ENCODE measurements around the gene XPNPEP1. TPM values are rescaled to one million over a fixed set of nuclear protein-coding genes. Genes with fewer than 3 reads are reported as not detected.
"Not testable (repeated sequence)": the region's sequence is repeated elsewhere in the genome, so short reads cannot be mapped to it uniquely, and the experiment has no call there.

Gene XPNPEP1
- total RNA-seq, 2 experiments from 2014 or later: 92.9 to 99.4 TPM

- Mint-ChIP-seq H3K4me1 (peaks cover 31% of the 10 kb centered on the region), H3K9me3 (no peaks in the 10 kb centered on the region), H3K36me3 (peaks cover 14% of the 10 kb centered on the region), H3K27me3 (peaks cover 10% of the 10 kb centered on the region), H3K27ac (no peak overlapping the region), H3K4me3 (no peak overlapping the region)
- no peak for ATAC-seq (ENCODE audit: low read depth)
- no peak for DNase-seq
- POLR2A ChIA-PET: no interaction called here
These were observed 1.8 kb upstream of the XPNPEP1 start for GRCh38 chr10:109924967-109925620.

GRCh38 chr10:109924087-109924486 is 776 bp upstream of the XPNPEP1 start:
- DNase-seq (no peak), ATAC-seq (ENCODE audit: low read depth) (no peak)
- Mint-ChIP-seq H3K27me3 (peaks cover 3% of the 10 kb centered on the region), H3K4me1 (peaks cover 39% of the 10 kb centered on the region), H3K27ac (peak overlapping the region; percentile 51), H3K36me3 (peaks cover 18% of the 10 kb centered on the region), H3K4me3 (peak overlapping the region; percentile 73), H3K9me3 (no peaks in the 10 kb centered on the region)
- POLR2A ChIA-PET: interaction anchor here (1.1 to 2.8 kb wide), 4 partner anchors 11 to 84 kb away, joined by 4 to 23 read pairs (median 10); partner anchors contain the start of gene ADD3

- peaks cover 2% of the 10 kb centered on the region for H3K27me3 Mint-ChIP-seq
- no peaks in the 10 kb centered on the region for H3K9me3 Mint-ChIP-seq
- no peak for DNase-seq
- peaks cover 45% of the 10 kb centered on the region for H3K4me1 Mint-ChIP-seq
- peak overlapping the region; percentile 87 for H3K27ac Mint-ChIP-seq
- POLR2A ChIA-PET: interaction anchor here (0.7 to 2.8 kb wide), 3 partner anchors 9 to 85 kb away, joined by 3 to 23 read pairs (median 5); partner anchors contain the start of gene ADD3
- no peak for ATAC-seq (ENCODE audit: low read depth)
- H3K36me3 Mint-ChIP-seq: peaks cover 34% of the 10 kb centered on the region
- H3K4me3 Mint-ChIP-seq: peak overlapping the region; percentile 93
These were observed 844 bp downstream of the XPNPEP1 start for GRCh38 chr10:109922358-109922975.

DNA sequence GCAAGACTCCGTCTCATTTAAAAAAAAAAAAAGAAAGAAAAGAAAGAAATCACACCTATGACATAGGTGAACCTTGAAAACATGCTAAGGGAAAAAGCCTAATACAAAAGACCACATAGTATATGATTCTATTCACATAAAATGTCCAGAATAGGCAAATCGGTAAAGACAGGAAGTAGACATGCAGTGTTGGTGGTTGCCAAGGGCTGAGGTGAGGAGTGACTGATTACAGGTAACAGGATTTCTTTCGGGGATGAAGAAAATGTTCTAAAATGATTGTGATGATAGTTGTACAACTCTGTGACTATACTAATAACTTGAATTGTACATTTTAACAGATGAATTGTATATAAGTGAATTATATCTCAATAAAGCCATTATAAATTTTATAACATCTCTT is 3.3 kb downstream of the XPNPEP1 start:
- peak overlapping the region; percentile 47 for H3K4me3 Mint-ChIP-seq
- ATAC-seq (ENCODE audit: low read depth) (no peak), DNase-seq (no peak)
- H3K4me1 Mint-ChIP-seq: peaks cover 61% of the 10 kb centered on the region
- peaks cover 45% of the 10 kb centered on the region for H3K36me3 Mint-ChIP-seq
- H3K27me3 Mint-ChIP-seq: no peaks in the 10 kb centered on the region
- POLR2A ChIA-PET: interaction anchor here (0.7 kb wide), 2 partner anchors 9 to 88 kb away, joined by 3 read pairs; partner anchors contain the start of gene ADD3
- H3K27ac Mint-ChIP-seq: peak overlapping the region; percentile 11
- H3K9me3 Mint-ChIP-seq: peaks cover 2% of the 10 kb centered on the region

- peaks cover 49% of the 10 kb centered on the region for H3K36me3 Mint-ChIP-seq
- H3K9me3 Mint-ChIP-seq: peaks cover 2% of the 10 kb centered on the region
- H3K4me1 Mint-ChIP-seq: peaks cover 62% of the 10 kb centered on the region
- POLR2A ChIA-PET: interaction anchor here (0.7 kb wide), 1 partner anchor 10 kb away, joined by 3 read pairs; no protein-coding TSS in a partner anchor
- H3K27ac Mint-ChIP-seq: no peak overlapping the region
- no peak for ATAC-seq (ENCODE audit: low read depth)
- no peak overlapping the region for H3K4me3 Mint-ChIP-seq
- no peaks in the 10 kb centered on the region for H3K27me3 Mint-ChIP-seq
- no peak for DNase-seq
These were observed 4.1 kb downstream of the XPNPEP1 start for GRCh38 chr10:109919220-109919619.

DNA sequence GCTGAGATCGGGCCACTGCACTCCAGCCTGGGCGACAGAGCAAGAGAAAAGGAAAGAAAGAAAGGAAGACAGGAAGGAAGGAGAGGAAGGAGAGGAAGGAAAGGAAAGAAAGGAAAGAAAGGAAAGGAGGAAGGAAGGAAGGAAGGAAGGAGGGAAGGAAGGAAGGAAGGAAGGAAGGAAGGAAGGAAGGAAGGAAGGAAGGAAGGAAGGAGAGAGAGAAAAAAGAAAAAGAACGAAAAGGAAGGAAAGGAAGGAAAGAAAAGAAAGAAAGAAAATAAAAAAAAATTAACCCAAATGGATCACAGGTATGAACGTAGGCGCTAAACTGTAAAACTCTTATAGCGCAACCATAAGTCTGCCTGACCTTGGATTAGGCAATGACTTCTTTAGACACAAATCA is 4.6 kb downstream of the XPNPEP1 start:
- POLR2A ChIA-PET; ATAC-seq (ENCODE audit: low read depth); H3K27me3 Mint-ChIP-seq; DNase-seq; H3K27ac Mint-ChIP-seq; H3K9me3 Mint-ChIP-seq; H3K4me3 Mint-ChIP-seq: not testable (repeated sequence)
- Mint-ChIP-seq H3K36me3 (peaks cover 54% of the 10 kb centered on the region), H3K4me1 (peaks cover 60% of the 10 kb centered on the region)

DNA sequence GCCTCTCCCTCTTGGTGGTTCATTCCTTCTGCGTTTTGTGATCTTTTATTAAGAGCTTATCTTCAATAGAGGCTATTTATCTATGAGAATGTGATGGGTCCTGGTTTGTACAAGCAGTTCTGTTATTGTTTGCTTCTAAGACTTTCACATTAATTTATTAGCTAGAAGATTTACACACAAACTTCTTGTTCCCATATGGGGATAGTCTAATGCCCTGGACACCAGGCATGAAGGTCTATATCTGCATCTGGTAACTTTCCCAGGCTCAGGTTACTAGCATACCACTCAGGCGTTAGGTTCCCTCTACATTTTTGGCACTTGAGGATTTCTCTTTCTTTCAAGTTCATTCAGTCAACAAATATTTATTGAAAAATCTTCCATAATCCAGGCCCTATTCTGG is 7.7 kb downstream of the XPNPEP1 start:
- H3K9me3 Mint-ChIP-seq: peaks cover 5% of the 10 kb centered on the region
- DNase-seq (no peak), ATAC-seq (ENCODE audit: low read depth) (no peak)
- H3K36me3 Mint-ChIP-seq: peaks cover 69% of the 10 kb centered on the region
- H3K27me3 Mint-ChIP-seq: no peaks in the 10 kb centered on the region
- H3K4me3 Mint-ChIP-seq: peak overlapping the region; percentile 77
- H3K4me1 Mint-ChIP-seq: peaks cover 70% of the 10 kb centered on the region
- POLR2A ChIA-PET: no interaction called here
- H3K27ac Mint-ChIP-seq: peak overlapping the region; percentile 73

DNA sequence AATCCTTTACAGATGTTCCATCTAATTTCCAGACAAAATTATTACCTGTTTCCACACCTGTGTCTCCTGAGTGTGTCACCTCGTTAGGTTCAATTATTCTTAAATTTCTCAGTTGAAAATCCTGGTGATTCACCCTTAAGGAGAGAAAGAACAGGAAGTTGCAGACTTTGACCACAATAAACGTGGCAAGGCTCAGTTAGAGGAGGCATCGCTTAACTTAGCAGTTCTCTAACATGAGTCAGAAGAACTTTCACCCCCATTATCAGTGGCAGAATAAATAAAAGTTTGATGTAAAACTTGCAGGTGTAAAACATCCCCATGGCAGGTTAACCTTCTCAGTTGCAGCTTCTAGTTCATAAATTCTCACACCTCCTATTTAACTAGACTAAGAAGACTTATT is 8.3 kb downstream of the XPNPEP1 start:
- DNase-seq: no peak
- POLR2A ChIA-PET: no interaction called here
- peak overlapping the region; percentile 77 for H3K4me3 Mint-ChIP-seq

DNA sequence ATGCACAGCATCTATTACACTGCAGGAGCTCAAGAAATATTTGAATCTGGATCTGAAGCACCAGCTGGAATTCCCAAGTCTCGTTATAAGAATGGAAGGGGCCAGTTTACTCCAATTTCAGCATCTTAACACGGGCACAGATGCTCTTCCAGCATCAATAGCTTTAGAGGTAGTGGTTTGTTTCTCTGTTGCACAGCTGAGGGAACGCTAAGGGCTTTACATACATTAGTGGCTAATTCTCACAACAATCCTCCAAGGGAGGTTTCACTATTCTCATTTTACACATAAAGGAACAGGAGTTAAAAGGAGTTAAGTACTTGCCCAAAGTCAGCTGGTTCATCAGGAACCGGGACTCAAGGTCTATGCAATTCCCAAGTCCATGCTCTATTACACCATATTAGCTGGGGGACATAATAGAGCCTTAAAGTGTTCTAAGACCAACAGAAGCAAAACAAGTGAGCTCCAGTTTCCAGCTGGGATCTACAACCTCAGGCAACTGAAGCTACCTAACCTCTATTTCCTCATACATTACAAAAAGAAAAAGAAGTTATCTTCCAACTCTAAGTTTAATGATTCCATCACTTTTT is 9.9 kb downstream of the XPNPEP1 start:
- Mint-ChIP-seq H3K27me3 (no peaks in the 10 kb centered on the region), H3K4me3 (no peak overlapping the region), H3K36me3 (peaks cover 65% of the 10 kb centered on the region), H3K9me3 (peaks cover 5% of the 10 kb centered on the region), H3K27ac (no peak overlapping the region), H3K4me1 (peaks cover 62% of the 10 kb centered on the region)
- ATAC-seq (ENCODE audit: low read depth) (no peak), DNase-seq (no peak)
- POLR2A ChIA-PET: interaction anchor here (1.0 kb wide), 3 partner anchors 9 to 95 kb away, joined by 3 to 5 read pairs (median 3); no protein-coding TSS in a partner anchor

More for the DNA sequence above, 8.3 kb downstream of the XPNPEP1 start:
- peak; percentile 87 for ATAC-seq (ENCODE audit: low read depth)
- Mint-ChIP-seq H3K9me3 (peaks cover 5% of the 10 kb centered on the region), H3K27ac (peak overlapping the region; percentile 73), H3K36me3 (peaks cover 69% of the 10 kb centered on the region), H3K4me1 (peaks cover 69% of the 10 kb centered on the region), H3K27me3 (no peaks in the 10 kb centered on the region)

GRCh38 chr10:109912335-109913281 is 10.7 kb downstream of the XPNPEP1 start:
- H3K4me1 Mint-ChIP-seq: peaks cover 65% of the 10 kb centered on the region
- peak overlapping the region; percentile 49 for H3K4me3 Mint-ChIP-seq
- POLR2A ChIA-PET: interaction anchor here (1.0 to 1.1 kb wide), 4 partner anchors 10 to 96 kb away, joined by 3 to 5 read pairs (median 4); partner anchors contain the start of gene XPNPEP1

DNA sequence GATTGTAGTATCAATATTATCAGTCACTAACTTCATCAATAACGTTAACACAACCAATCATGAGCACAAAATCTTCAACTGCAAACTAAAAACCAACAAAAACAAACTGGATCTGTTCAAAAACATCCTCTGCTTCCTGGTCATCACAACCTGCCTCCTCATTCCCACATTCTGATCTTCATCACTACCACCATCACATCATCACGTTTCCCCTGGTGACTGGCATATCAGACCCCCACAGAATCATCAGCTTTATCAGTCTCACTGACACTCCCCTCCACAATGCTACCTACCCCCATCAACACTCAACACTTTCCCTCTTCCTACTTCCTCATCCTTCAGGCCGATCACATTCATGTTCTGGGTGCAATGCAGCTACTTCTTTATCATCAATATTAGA is 11.4 kb downstream of the XPNPEP1 start:
- Mint-ChIP-seq H3K27me3 (no peaks in the 10 kb centered on the region), H3K4me3 (peak overlapping the region; percentile 49), H3K27ac (peak overlapping the region; percentile 89), H3K36me3 (peaks cover 63% of the 10 kb centered on the region), H3K9me3 (peaks cover 5% of the 10 kb centered on the region), H3K4me1 (peaks cover 64% of the 10 kb centered on the region)
- DNase-seq: no peak
- POLR2A ChIA-PET: interaction anchor here (1.1 kb wide), 1 partner anchor 12 kb away, joined by 4 read pairs; the partner anchor contains the start of gene XPNPEP1
- ATAC-seq (ENCODE audit: low read depth): no peak

More at GRCh38 chr10:109912335-109913281, 10.7 kb downstream of the XPNPEP1 start:
- peaks cover 63% of the 10 kb centered on the region for H3K36me3 Mint-ChIP-seq
- H3K27ac Mint-ChIP-seq: peak overlapping the region; percentile 89
- no peak for DNase-seq
- H3K9me3 Mint-ChIP-seq: peaks cover 5% of the 10 kb centered on the region
- no peak for ATAC-seq (ENCODE audit: low read depth)
- H3K27me3 Mint-ChIP-seq: no peaks in the 10 kb centered on the region

DNA sequence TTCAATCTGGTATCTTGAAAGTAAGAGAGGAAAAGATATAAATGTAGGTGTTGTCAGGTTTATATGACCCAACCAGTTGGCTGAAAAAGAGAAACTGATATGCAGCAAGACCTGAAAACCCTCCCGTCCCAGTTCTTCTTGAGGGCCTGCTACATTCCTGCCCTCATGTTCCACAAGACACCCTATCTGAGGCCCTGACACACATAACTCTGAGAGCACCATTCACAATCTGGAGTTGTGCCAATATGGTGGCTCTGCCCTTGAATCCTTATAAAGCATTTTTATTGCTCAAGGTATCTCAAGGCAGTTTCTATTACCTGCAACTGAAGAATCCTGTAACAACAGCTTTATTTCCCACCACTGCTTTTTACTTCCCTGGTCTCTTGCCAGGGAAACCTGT is 17.0 kb downstream of the XPNPEP1 start:
- H3K9me3 Mint-ChIP-seq: no peaks in the 10 kb centered on the region
- POLR2A ChIA-PET: no interaction called here
- H3K27ac Mint-ChIP-seq: peak overlapping the region; percentile 55
- peaks cover 72% of the 10 kb centered on the region for H3K36me3 Mint-ChIP-seq
- H3K4me1 Mint-ChIP-seq: peaks cover 35% of the 10 kb centered on the region
- ATAC-seq (ENCODE audit: low read depth) (no peak), DNase-seq (no peak)
- H3K4me3 Mint-ChIP-seq: no peak overlapping the region
- H3K27me3 Mint-ChIP-seq: no peaks in the 10 kb centered on the region

All from activated naive CD8-positive, alpha-beta T cell treated with anti-CD3 and anti-CD28 coated beads, Interleukin-2, amount 10 ng/mL, durations not matched to agents 7 days and 5 days (primary cell).